Subcutaneous abdominal adipose tissue (tissue), 5 donors: ENCODE data around the gene PPP1R12B.
"Not testable (repeated sequence)": the region's sequence is repeated elsewhere in the genome, so short reads cannot be mapped to it uniquely, and the experiment has no call there.

Experiments
- H3K27ac ChIP-seq: one replicate; pipeline ENCODE4 v1.7.0; 2013; ENCODE audit warnings: low read depth, mild to moderate bottlenecking, inconsistent platforms, low read length, moderate library complexity
- H3K27me3 ChIP-seq, 5 donors: one replicate each; pipeline ENCODE4 v1.7.0; 2013; ENCODE audit warnings: low read length in 5 of 5, inconsistent platforms in 1 of 5; ENCODE audit not compliant: control insufficient read depth in 5 of 5, insufficient read depth in 4 of 5
- H3K36me3 ChIP-seq, 5 donors: one replicate each; pipeline ENCODE4 v1.7.0; 2013; ENCODE audit warnings: low read length in 5 of 5; ENCODE audit not compliant: control insufficient read depth in 5 of 5, insufficient read depth in 5 of 5
- H3K4me1 ChIP-seq, 5 donors: one replicate each; pipeline ENCODE4 v1.7.0; 2013; ENCODE audit warnings: low read length in 5 of 5, mild to moderate bottlenecking in 3 of 5, moderate library complexity in 1 of 5; ENCODE audit not compliant: control insufficient read depth in 5 of 5, insufficient read depth in 5 of 5
- H3K4me3 ChIP-seq, 5 donors: one replicate each; pipeline ENCODE4 v1.7.0; 2013; ENCODE audit warnings: low read length in 5 of 5, low read depth in 1 of 5
- H3K9ac ChIP-seq, 5 donors: one replicate each; pipeline ENCODE4 v1.7.0; 2013; ENCODE audit warnings: low read length in 5 of 5, mild to moderate bottlenecking in 4 of 5, moderate library complexity in 3 of 5
- H3K9me3 ChIP-seq, 5 donors: one replicate each; pipeline ENCODE4 v1.7.0; 2013; ENCODE audit warnings: low read length in 5 of 5; ENCODE audit not compliant: control insufficient read depth in 5 of 5
- donor health status: healthy.
- donor health status: healthy.
- donor health status: healthy.
- donor health status: healthy.
- donor health status: healthy.

The PPP1R12B gene

GRCh38 chr1:202637321-202638018 lies 289.0 kb downstream of the PPP1R12B start:
- H3K9ac ChIP-seq, H3K4me3 ChIP-seq, H3K4me1 ChIP-seq, H3K36me3 ChIP-seq, H3K9me3 ChIP-seq, H3K27ac ChIP-seq: not testable (repeated sequence)
- H3K27me3 ChIP-seq: peaks cover 0 to 42% (median 16%) of the 10 kb centered on the region in 5 donors

- H3K27me3 ChIP-seq: peaks cover 5 to 45% (median 18%) of the 10 kb centered on the region in 5 donors
- H3K9ac ChIP-seq: no peak overlapping the region
- peaks cover 0 to 13% (median 8%) of the 10 kb centered on the region in 5 donors for H3K4me1 ChIP-seq
- H3K36me3 ChIP-seq: no peaks in the 10 kb centered on the region
- no peaks in the 10 kb centered on the region for H3K9me3 ChIP-seq
- no peak overlapping the region for H3K4me3 ChIP-seq
- H3K27ac ChIP-seq: no peak overlapping the region
Observed at GRCh38 chr1:202638019-202638700, 289.7 kb downstream of the PPP1R12B start.

- H3K4me1 ChIP-seq: peaks cover 0 to 19% (median 13%) of the 10 kb centered on the region in 5 donors
- not testable (repeated sequence) for H3K4me3 ChIP-seq, H3K9ac ChIP-seq, H3K9me3 ChIP-seq, H3K27ac ChIP-seq, H3K36me3 ChIP-seq
- peaks cover 5 to 44% (median 22%) of the 10 kb centered on the region in 5 donors for H3K27me3 ChIP-seq
Observed at GRCh38 chr1:202638701-202639305, 290.3 kb downstream of the PPP1R12B start.

- H3K4me1 ChIP-seq: peaks cover 0 to 26% (median 20%) of the 10 kb centered on the region in 5 donors
- H3K9me3 ChIP-seq: no peaks in the 10 kb centered on the region
- H3K27ac ChIP-seq: no peak overlapping the region
- no peaks in the 10 kb centered on the region for H3K36me3 ChIP-seq
- H3K27me3 ChIP-seq: peaks cover 12 to 51% (median 29%) of the 10 kb centered on the region in 5 donors
- H3K9ac ChIP-seq: no peak overlapping the region
- H3K4me3 ChIP-seq: no peak overlapping the region
Observed at GRCh38 chr1:202639500-202639899, 291.0 kb downstream of the PPP1R12B start.

GRCh38 chr1:202642212-202642611 lies 293.7 kb downstream of the PPP1R12B start:
- no peak overlapping the region for H3K9ac ChIP-seq
- no peak overlapping the region for H3K27ac ChIP-seq
- H3K4me3 ChIP-seq: peak overlapping the region in 1 of 5 donors; percentile 57
- peaks cover 20 to 66% (median 34%) of the 10 kb centered on the region in 5 donors for H3K27me3 ChIP-seq
- H3K9me3 ChIP-seq: no peaks in the 10 kb centered on the region
- no peaks in the 10 kb centered on the region for H3K36me3 ChIP-seq
- peaks cover 0 to 28% (median 21%) of the 10 kb centered on the region in 5 donors for H3K4me1 ChIP-seq
